SH-SY5Y (cell line): Measurements from ENCODE around the gene ADD1.

ENCODE experiments used
- GATA2 ChIP-seq: IDR thresholded peaks from 2 replicates; pipeline ENCODE4 v1.6.1; 2011; ENCODE audit warnings: mild to moderate bottlenecking, low read depth, low read length
- GATA3 ChIP-seq: IDR thresholded peaks from 2 replicates; pipeline ENCODE4 v1.6.1; 2011; ENCODE audit warnings: low read depth, mild to moderate bottlenecking, low read length, moderate library complexity

DNA sequence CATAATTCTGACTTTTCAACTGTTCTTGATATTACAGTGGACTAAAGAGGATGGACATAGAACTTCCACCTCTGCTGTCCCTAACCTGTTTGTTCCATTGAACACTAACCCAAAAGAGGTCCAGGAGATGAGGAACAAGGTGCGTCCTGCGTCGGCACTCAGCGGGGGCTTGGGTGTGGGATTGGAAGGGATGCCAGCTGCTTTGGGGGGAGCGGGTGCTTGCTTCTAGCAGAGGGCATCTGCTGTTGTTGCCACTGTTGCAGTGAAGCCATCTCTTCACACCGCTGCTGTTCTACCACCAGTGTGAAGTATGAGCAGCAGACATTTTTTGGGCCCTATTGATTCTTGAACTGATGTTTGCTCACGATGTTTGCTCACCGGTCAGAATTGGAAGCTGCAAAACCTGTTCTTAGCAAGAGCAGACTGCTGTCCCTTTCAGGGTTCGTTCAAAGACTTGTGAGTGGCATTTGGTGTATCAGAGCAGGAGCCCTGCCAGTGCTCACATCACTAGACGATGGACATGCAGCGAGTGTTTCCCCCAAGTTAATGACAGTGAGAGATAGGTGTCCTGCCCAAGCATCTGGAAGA is 64.2 kb downstream of the ADD1 start:
- TF ChIP-seq GATA2 (no peak), GATA3 (no peak)
